K562 (cell line): ENCODE data around the gene CACNG3. TPM values are rescaled to one million over a fixed set of nuclear protein-coding genes. Genes with fewer than 3 reads are reported as not detected.

ENCODE experiments used
- ATAC-seq: fragments of 200-7000 bp; cut with Tn5 transposase; 3 replicates; pipeline ENCODE4 v1.9.1; 2020; ENCODE audit warnings: moderate library complexity
- BruUV-seq: library from RNA; stranded (reverse); fragments of 400-500 nt; replicated peaks from 2 replicates; lab custom pipeline; 2021; lab: Mats Ljungman, UMichigan
- CTCF ChIA-PET: fragments of 300-600 bp; formaldehyde crosslinking; extraction: SDS; loops from one replicate; lab custom pipeline; 2021; ENCODE audit warnings: low intra/inter-chr PET ratio; lab: Yijun Ruan, JAX
- POLR2A ChIA-PET: fragments of 300-600, 350-650 bp; sonication (Branson Sonifier 250); formaldehyde crosslinking; extraction: SDS; loops from one replicate; lab custom pipeline; 2021; ENCODE audit warnings: antibody characterized with exemption, inconsistent platforms; lab: Yijun Ruan, JAX
- DNase-seq, 4 experiments: peaks; one replicate each; pipeline versions ENCODE4 v3.0.0 to v3.0.0-alpha.2; 2011 to 2018; ENCODE audit warnings: low spot score in 3 of 4, mixed read lengths in 3 of 4; ENCODE audit errors: extremely low read depth in 1 of 4
- FAIRE-seq: peaks from 2 replicates; lab custom pipeline; 2011; peaks lifted over from hg19 to GRCh38; lab: Jason Lieb, UNC
- H2AFZ ChIP-seq: 2 replicates; pipeline ENCODE4 v1.6.0; 2011; ENCODE audit warnings: low read depth, low read length, control low read depth, inconsistent platforms
- H3K27ac ChIP-seq: fragments of 200-600 bp; 3 replicates; pipeline ENCODE4 v1.8.0; 2011; ENCODE audit warnings: low read depth, mild to moderate bottlenecking, control low read depth, inconsistent platforms, low read length, moderate library complexity, mixed read lengths; ENCODE audit errors: extremely low read depth
- H3K27me3 ChIP-seq, 2 experiments: fragments of 300-600 bp in 1 of 2; 2 replicates in 1 of 2; 3 replicates in 1 of 2; pipeline versions ENCODE4 v1.6.0 to v1.8.0; 2011; ENCODE audit warnings: inconsistent platforms in 2 of 2, low read length in 2 of 2, mild to moderate bottlenecking in 1 of 2, mixed read lengths in 1 of 2, moderate library complexity in 1 of 2; ENCODE audit not compliant: control insufficient read depth in 2 of 2, insufficient read depth in 2 of 2
- H3K36me3 ChIP-seq: fragments of 300-600 bp; 3 replicates; pipeline ENCODE4 v1.8.0; 2011; ENCODE audit warnings: mild to moderate bottlenecking, low read length, inconsistent platforms; ENCODE audit not compliant: control insufficient read depth, insufficient read depth
- H3K4me1 ChIP-seq, 2 experiments: fragments of 200-600 bp in 1 of 2; replicated peaks in 1 of 2; 2 replicates in 1 of 2; 3 replicates in 1 of 2; pipeline versions ENCODE4 v1.5.1 to v1.8.0; 2011; ENCODE audit warnings: inconsistent platforms in 2 of 2, low read length in 2 of 2, mild to moderate bottlenecking in 1 of 2, mixed read lengths in 1 of 2, moderate library complexity in 1 of 2; ENCODE audit not compliant: control insufficient read depth in 2 of 2, insufficient read depth in 2 of 2
- H3K4me2 ChIP-seq: 2 replicates; pipeline ENCODE4 v1.6.1; 2011; ENCODE audit warnings: low read length, control low read depth, inconsistent platforms, mixed read lengths; ENCODE audit not compliant: insufficient read depth
- H3K4me3 ChIP-seq: fragments of 200-600 bp; sonication (generic), shearing (Covaris generic); 2 replicates; pipeline ENCODE4 v1.5.1; 2016; ENCODE audit warnings: control low read depth, inconsistent platforms
- H3K79me2 ChIP-seq: fragments of 200-600 bp; 3 replicates; pipeline ENCODE4 v1.8.0; 2011; ENCODE audit warnings: low read length, inconsistent platforms; ENCODE audit not compliant: control insufficient read depth, insufficient read depth
- H3K9ac ChIP-seq, 2 experiments: 2 replicates each; pipeline versions ENCODE4 v1.6.0 to v1.6.1; 2011; ENCODE audit warnings: low read depth in 2 of 2, low read length in 2 of 2, control low read depth in 1 of 2, inconsistent platforms in 1 of 2, mild to moderate bottlenecking in 1 of 2, mixed read lengths in 1 of 2; ENCODE audit not compliant: insufficient read depth in 1 of 2
- H3K9me1 ChIP-seq: one replicate; pipeline ENCODE4 v1.6.0; 2011; ENCODE audit warnings: inconsistent platforms, mild to moderate bottlenecking, low read length, moderate library complexity; ENCODE audit not compliant: control insufficient read depth, insufficient read depth
- H3K9me3 ChIP-seq: replicated peaks from 2 replicates; pipeline ENCODE4 v1.5.1; 2011; ENCODE audit warnings: low read depth, low read length, inconsistent platforms; ENCODE audit not compliant: control insufficient read depth, insufficient read depth
- H4K20me1 ChIP-seq: replicated peaks from 2 replicates; pipeline ENCODE4 v1.6.1; 2011; ENCODE audit warnings: low read length, inconsistent platforms, mixed read lengths; ENCODE audit not compliant: control insufficient read depth, insufficient read depth
- ATF7 ChIP-seq: fragments of 450-650 bp; IDR thresholded peaks from 2 replicates; pipeline ENCODE4 v1.7.1; 2014; ENCODE audit warnings: mild to moderate bottlenecking, moderate library complexity
- EWSR1 ChIP-seq: fragments of 450-650 bp; IDR thresholded peaks from 2 replicates; pipeline ENCODE4 v1.6.1; 2018; ENCODE audit warnings: borderline replicate concordance, mild to moderate bottlenecking, low read depth, moderate library complexity; ENCODE audit not compliant: partially characterized antibody
- MTA3 ChIP-seq: fragments of 450-650 bp; formaldehyde crosslinking; IDR thresholded peaks from 2 replicates; pipeline ENCODE4 v1.6.1; 2017; ENCODE audit warnings: mild to moderate bottlenecking, borderline replicate concordance
- NR4A1 ChIP-seq, 2 experiments: fragments of 250-450 bp in 1 of 2; fragments of 450-650 bp in 1 of 2; sonication (Bioruptor Pico) in 1 of 2; IDR thresholded peaks; 2 replicates each; pipeline versions ENCODE4 v1.4.0 to v1.6.1; 2016 to 2020; ENCODE audit warnings: mild to moderate bottlenecking in 2 of 2, missing compliant biosample characterization in 1 of 2, missing genetic modification characterization in 1 of 2, moderate library complexity in 1 of 2
- PHB2 ChIP-seq: fragments of 450-650 bp; IDR thresholded peaks from 2 replicates; pipeline ENCODE4 v1.6.1; 2017; ENCODE audit warnings: low read depth
- RUNX1 ChIP-seq: sonication (generic); IDR thresholded peaks from 2 replicates; pipeline ENCODE4 v1.6.1; 2016; ENCODE audit warnings: antibody characterized with exemption, low read depth
- SFPQ ChIP-seq: fragments of 200-400 bp; formaldehyde crosslinking; IDR thresholded peaks from 2 replicates; pipeline ENCODE4 v1.6.1; 2017; ENCODE audit warnings: mild to moderate bottlenecking, low read depth, low read length, moderate library complexity
- TCF7L2 ChIP-seq: fragments of 150-350 bp; IDR thresholded peaks from 2 replicates; pipeline ENCODE4 v1.6.1; 2016; ENCODE audit warnings: low read depth, mild to moderate bottlenecking, low read length, moderate library complexity
- ZC3H11A ChIP-seq: IDR thresholded peaks from 2 replicates; pipeline ENCODE4 v1.6.1; 2012; ENCODE audit warnings: low read depth, low read length, improper control_type of control experiment
- ZFP1 ChIP-seq: fragments of 450-650 bp; formaldehyde crosslinking; IDR thresholded peaks from 2 replicates; pipeline ENCODE4 v1.4.0; 2020; ENCODE audit warnings: mild to moderate bottlenecking, mixed read lengths
- ZNF217 ChIP-seq: sonication (generic); formaldehyde crosslinking; IDR thresholded peaks from 2 replicates; pipeline ENCODE4 v1.8.0; 2022; ENCODE audit warnings: mild to moderate bottlenecking, missing genetic modification reagents
- ZNF57 ChIP-seq: fragments of 450-650 bp; formaldehyde crosslinking; IDR thresholded peaks from 2 replicates; pipeline ENCODE4 v1.4.0; 2020; ENCODE audit warnings: mild to moderate bottlenecking, moderate library complexity
- WGBS: fragments of 100-300 bp; shearing (Covaris generic); methylation state at CpG from one replicate; pipeline ENCODE4 v1.1.6; 2016; ENCODE audit warnings: low coverage, mixed read lengths; ENCODE audit not compliant: insufficient coverage; ENCODE audit errors: missing lambda C conversion rate; 5-methylcytosine and 5-hydroxymethylcytosine counted together
- in situ Hi-C: fragments of 300-500 bp; cut with MboI; formaldehyde crosslinking; loops from 4 replicates; pipeline ENCODE4 v1.15.0; 2018; ENCODE audit warnings: inconsistent platforms, mixed read lengths
- intact Hi-C: fragments of 100-400 bp; cut with micrococcal nuclease; formaldehyde crosslinking; loops from 2 replicates; pipeline ENCODE4 v1.14.2; 2022
- polyA plus RNA-seq, 8 experiments: library from polyadenylated mRNA; depleted of rRNA in 4 of 8; stranded (reverse) in 5 of 8; unstranded in 3 of 8; fragments of >200 nt; fragmentation: Nextera tagmentation in 2 of 8; fragmentation: Illumina TruSeq in 1 of 8; extraction: Ambion mirVana in 2 of 8; extraction: Trizol in 1 of 8; gene quantifications; 2 replicates each; pipeline versions ENCODE4 v1.2.1 to v1.2.3, GENCODE V29; 2011 to 2014; ENCODE audit warnings: inconsistent platforms in 1 of 8, missing spikeins in 1 of 8
- total RNA-seq, 7 experiments: library from RNA; depleted of rRNA in 6 of 7; stranded (reverse); fragments of >200 nt in 6 of 7; fragmentation: Illumina TruSeq in 2 of 7; extraction: Trizol in 2 of 7; gene quantifications; 2 replicates each; pipeline versions ENCODE4 v1.2.1 to v1.2.3, GENCODE V29; 2011 to 2021; ENCODE audit warnings: low replicate concordance in 1 of 7

The CACNG3 gene
- total and polyA plus RNA-seq, 9 of the 15 experiments (the other 6 are each of a cell fraction or from before 2014, with no cell fraction given): not detected

- CTCF ChIA-PET: no interaction called here
- Histone ChIP-seq H3K27ac (no peak overlapping the region), H3K9me3 (no peaks in the 10 kb centered on the region), H3K36me3 (no peaks in the 10 kb centered on the region), H3K79me2 (no peaks in the 10 kb centered on the region), H3K9me1 (no peaks in the 10 kb centered on the region)
- intact Hi-C loops: no loop called here
- in situ Hi-C loops: no loop called here
- 1% methylated on average over 9 of the region's 9 CpGs for WGBS
- TF ChIP-seq RUNX1: no peak
- no peak for TF ChIP-seq NR4A1 (CRISPR knock-in tag; IDR thresholded peaks at IDR 0.05)
- no peak for TF ChIP-seq NR4A1 (tag; IDR thresholded peaks at IDR 0.05)
- no peak for TF ChIP-seq ZC3H11A
- TF ChIP-seq MTA3: no peak
- TF ChIP-seq ZFP1 (CRISPR knock-in tag): no peak
- TF ChIP-seq PHB2: no peak
- TF ChIP-seq EWSR1: no peak
- no peak for TF ChIP-seq ZNF57 (CRISPR knock-in tag)
- no peak for TF ChIP-seq TCF7L2
- no peak for TF ChIP-seq ZNF217 (CRISPR knock-in tag)
- no peak for TF ChIP-seq SFPQ
- no peak for TF ChIP-seq ATF7
- TF ChIP-seq, all 486 proteins: peak for 0
- FAIRE-seq: no peak
- ATAC-seq: no peak
- Histone ChIP-seq H3K4me1 (no peaks in the 10 kb centered on the region), H3K4me3 (no peak overlapping the region), H3K9ac (no peak overlapping the region), H2AFZ (no peak overlapping the region), H3K4me2 (no peak overlapping the region), H4K20me1 (0 out of 2 replicates have a peak, but pooled peaks cover 4% of the 10 kb centered on the region), H3K27me3 (peaks cover 7 to 13% of the 10 kb centered on the region in 2 experiments; a peak in 3 of 5 replicates)
- POLR2A ChIA-PET: no interaction called here
- DNase-seq: no peak
- BruUV-seq: no TSS peak
Observed at GRCh38 chr16:24286741-24287405, 30.7 kb downstream of the CACNG3 start.
